NB4 (cell line): ENCODE measurements around the gene LCN1.

Experiments used
- DNase-seq: peaks from one replicate; pipeline ENCODE4 v3.0.0; 2010; ENCODE audit warnings: low read depth
- H3K4me3 ChIP-seq: one replicate; pipeline ENCODE4 v1.5.1; 2011; ENCODE audit warnings: mild to moderate bottlenecking, low read depth, low read length, moderate library complexity
- MYC ChIP-seq: IDR thresholded peaks from 2 replicates; pipeline ENCODE4 v1.6.1; 2011; ENCODE audit warnings: low read depth, low read length
- POLR2A ChIP-seq: IDR thresholded peaks from 2 replicates; pipeline ENCODE4 v1.6.1; 2011; ENCODE audit warnings: mild to moderate bottlenecking; ENCODE audit not compliant: insufficient read length; ENCODE audit errors: extremely low read depth
- TF ChIP-seq, protein P1 (sequence below): IDR thresholded peaks from 2 replicates; pipeline ENCODE4 v1.6.1; 2011; ENCODE audit warnings: low read depth, low read length
- TF ChIP-seq, protein P2 (sequence below): IDR thresholded peaks from one replicate; pipeline ENCODE4 v1.5.1; 2012; ENCODE audit warnings: low read depth, low read length

Gene LCN1

DNA sequence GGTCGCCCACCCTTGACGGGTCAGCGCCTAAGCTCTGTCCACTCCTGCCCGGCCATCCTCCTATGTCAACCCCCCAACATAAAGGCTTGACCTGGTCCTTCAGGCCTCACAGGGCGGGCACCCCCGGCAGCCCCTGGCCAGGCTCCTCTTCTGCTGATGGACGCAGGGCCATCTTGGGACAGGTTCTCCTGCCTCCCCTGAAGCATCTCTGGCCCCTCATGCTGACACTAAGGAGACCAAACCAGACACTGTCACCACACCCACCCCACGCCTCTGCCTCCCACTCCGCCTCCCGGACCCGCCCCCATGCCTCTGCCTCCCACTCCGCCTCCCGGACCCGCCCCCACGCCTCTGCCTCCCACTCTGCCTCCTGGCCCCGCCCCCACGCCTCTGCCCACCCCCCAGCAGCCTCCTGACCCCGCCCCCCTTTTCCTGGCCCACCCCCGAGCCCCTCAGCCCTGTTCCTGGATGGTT is 31.5 kb downstream of the LCN1 start:
- no peak for DNase-seq
- no peak for TF ChIP-seq MYC
- TF ChIP-seq, protein P1, sequence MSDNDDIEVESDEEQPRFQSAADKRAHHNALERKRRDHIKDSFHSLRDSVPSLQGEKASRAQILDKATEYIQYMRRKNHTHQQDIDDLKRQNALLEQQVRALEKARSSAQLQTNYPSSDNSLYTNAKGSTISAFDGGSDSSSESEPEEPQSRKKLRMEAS, result no peak
- TF ChIP-seq POLR2A, result no peak
- TF ChIP-seq, protein P2, sequence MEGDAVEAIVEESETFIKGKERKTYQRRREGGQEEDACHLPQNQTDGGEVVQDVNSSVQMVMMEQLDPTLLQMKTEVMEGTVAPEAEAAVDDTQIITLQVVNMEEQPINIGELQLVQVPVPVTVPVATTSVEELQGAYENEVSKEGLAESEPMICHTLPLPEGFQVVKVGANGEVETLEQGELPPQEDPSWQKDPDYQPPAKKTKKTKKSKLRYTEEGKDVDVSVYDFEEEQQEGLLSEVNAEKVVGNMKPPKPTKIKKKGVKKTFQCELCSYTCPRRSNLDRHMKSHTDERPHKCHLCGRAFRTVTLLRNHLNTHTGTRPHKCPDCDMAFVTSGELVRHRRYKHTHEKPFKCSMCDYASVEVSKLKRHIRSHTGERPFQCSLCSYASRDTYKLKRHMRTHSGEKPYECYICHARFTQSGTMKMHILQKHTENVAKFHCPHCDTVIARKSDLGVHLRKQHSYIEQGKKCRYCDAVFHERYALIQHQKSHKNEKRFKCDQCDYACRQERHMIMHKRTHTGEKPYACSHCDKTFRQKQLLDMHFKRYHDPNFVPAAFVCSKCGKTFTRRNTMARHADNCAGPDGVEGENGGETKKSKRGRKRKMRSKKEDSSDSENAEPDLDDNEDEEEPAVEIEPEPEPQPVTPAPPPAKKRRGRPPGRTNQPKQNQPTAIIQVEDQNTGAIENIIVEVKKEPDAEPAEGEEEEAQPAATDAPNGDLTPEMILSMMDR, result no peak

DNA sequence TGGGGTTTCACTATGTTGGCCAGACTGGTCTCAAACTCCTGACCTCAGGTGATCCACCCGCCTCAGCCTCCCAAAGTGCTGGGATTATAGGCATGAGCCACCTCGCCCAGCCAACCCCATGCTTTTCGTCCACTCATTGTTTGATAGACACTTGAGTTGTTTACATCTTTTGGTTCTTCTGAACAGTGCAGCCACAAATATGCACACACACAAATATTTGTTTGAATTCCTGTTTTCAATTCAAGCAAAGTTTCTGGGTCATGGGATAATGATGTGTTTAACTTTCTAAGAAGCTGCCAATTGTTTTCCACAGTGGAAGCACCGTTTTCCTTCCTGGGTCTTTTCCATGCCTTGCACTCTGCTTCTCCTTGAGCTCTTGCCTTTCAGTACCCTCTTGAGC is 33.5 kb downstream of the LCN1 start:
- no peak for TF ChIP-seq MYC
- TF ChIP-seq, protein P2, result no peak
- TF ChIP-seq POLR2A, result no peak
- TF ChIP-seq, protein P1, result no peak
- H3K4me3 ChIP-seq, result no peak overlapping the region

More for the DNA sequence above, 31.5 kb downstream of the LCN1 start:
- no peak overlapping the region for H3K4me3 ChIP-seq

DNA sequence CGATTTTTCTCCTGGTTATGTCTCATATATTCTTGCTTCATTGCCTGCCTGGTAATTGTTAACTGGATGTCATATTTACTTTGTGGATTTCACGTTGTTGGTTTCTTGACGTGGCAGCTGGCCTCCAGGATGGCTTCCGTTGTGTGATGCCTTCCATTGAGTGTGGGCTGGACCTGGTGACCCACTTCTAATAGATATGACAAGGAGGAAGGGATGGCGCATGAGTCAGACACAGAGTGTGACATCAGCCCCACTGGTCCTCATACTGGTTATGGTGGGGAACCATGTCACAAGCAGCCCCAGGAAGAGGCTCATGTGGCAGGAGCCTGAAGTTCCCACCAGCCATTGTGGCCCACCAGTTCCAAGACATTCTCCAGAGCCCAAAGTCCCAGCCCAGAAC is 34.0 kb downstream of the LCN1 start:
- no peak for DNase-seq
- no peak overlapping the region for H3K4me3 ChIP-seq
- TF ChIP-seq MYC (no peak), POLR2A (no peak)
- TF ChIP-seq, protein P1, result no peak
- TF ChIP-seq, protein P2, result no peak

More for the DNA sequence above, 33.5 kb downstream of the LCN1 start:
- DNase-seq, result no peak

DNA sequence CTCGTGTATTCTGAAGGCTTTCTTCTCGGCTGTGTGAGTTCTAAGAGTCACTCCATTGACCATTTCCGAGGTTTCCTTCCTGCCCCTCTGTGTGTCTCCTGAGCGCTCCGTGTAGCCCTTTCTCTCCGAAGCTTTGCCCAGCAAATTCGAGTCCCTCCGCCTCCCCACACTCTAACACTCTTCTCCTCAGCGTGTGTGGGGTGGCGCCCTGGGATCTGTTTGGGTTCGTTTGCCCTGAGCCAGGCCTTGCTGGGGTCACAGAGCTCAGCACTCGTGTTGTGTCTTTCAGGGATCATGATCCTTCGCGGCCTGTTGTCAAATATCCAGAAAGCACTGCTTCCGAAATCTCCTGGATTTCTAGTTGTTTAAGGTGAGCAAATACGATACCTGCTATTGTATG is 34.7 kb downstream of the LCN1 start:
- DNase-seq, result no peak
- no peak overlapping the region for H3K4me3 ChIP-seq
- no peak for TF ChIP-seq POLR2A

DNA sequence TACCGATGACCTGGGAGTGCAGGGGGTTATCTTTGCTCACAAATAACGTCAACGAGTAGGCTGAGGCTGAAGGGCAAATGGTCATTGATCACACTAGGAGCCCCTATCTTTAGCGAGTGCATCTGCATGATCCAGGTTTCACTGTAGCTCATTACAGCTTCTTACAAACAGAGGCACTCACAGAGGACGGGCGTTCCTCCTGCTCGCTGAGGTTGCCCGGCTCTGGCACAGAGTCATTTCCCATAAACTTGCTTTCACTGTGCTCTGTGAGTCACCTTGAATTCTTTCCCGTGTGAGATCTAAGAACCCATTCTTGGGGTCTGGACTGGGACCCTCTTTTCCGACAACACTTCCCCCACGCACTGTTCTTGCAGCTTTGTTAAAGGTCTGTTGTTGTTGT is 38.4 kb downstream of the LCN1 start:
- no peak overlapping the region for H3K4me3 ChIP-seq
- TF ChIP-seq, protein P1, result no peak
- TF ChIP-seq MYC (no peak), POLR2A (no peak)
- TF ChIP-seq, protein P2, result no peak
- DNase-seq, result no peak

DNA sequence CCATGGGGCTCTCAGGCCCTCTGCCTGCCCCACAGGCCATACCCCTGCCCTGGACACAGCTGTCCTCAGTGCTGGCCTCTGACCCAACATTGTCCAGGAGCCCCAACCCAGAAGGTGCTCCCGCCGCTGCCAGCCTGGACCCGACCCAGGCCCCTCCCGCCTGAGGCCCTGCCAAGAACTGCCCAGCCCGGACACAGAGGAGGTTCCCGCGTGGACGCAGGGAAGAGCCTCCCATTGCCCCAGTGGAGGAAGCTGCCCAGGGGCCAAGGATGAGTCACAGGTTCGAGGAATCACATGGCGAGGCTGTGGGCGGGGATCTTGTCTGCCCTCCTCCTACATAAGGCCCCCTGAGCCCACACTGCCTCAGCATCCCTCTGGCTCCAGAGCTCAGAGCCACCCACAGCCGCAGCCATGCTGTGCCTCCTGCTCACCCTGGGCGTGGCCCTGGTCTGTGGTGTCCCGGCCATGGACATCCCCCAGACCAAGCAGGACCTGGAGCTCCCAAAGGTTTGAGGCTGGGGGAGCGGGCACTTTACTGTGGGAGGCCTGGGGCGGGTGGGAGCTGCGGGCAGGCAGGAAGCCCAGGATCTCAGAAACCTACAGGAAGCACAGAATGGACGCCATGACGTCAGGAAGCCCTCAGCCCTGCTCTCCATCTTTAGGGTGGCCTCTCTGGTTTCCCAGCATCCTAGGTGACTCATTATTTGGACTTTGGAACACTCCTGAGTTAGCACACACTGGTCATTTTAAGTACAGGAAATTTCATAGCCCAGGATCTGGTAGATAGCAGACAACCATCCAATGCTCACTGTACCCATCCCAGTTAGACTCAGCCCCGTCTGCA is 40.4 kb downstream of the LCN1 start, which contains the start of gene PAEP:
PAEP (plus strand) TSS at position 366 of the 844 bp plus-strand sequence.
- H3K4me3 ChIP-seq, result no peak within 1 kb of the TSS
- TF ChIP-seq, protein P1, result no peak
- TF ChIP-seq MYC, result no peak
- TF ChIP-seq POLR2A, result no peak
- TF ChIP-seq, protein P2, result no peak
- no peak for DNase-seq
